Osteoblast (primary cell): ENCODE measurements around the gene LEMD3. TPM values are rescaled to one million over a fixed set of nuclear protein-coding genes. Genes with fewer than 3 reads are reported as not detected.

Experiments
- DNase-seq: peaks from one replicate; pipeline ENCODE4 v3.0.0; 2011; ENCODE audit warnings: low spot score, mixed read lengths; ENCODE audit not compliant: insufficient read length; ENCODE audit errors: missing footprints
- H2AFZ ChIP-seq: 2 replicates; pipeline ENCODE4 v1.6.0; 2011; ENCODE audit warnings: mild to moderate bottlenecking, low read length
- H3K27ac ChIP-seq: 2 replicates; pipeline ENCODE4 v1.5.1; 2011; ENCODE audit warnings: mild to moderate bottlenecking, low read depth, low read length, moderate library complexity
- H3K27me3 ChIP-seq: 2 replicates; pipeline ENCODE4 v1.6.0; 2012; ENCODE audit warnings: mild to moderate bottlenecking, control low read depth, inconsistent platforms, low read length, moderate library complexity; ENCODE audit not compliant: insufficient read depth
- H3K36me3 ChIP-seq: 2 replicates; pipeline ENCODE4 v1.5.1; 2011; ENCODE audit warnings: mild to moderate bottlenecking, low read length, control low read depth, moderate library complexity; ENCODE audit not compliant: insufficient read depth
- H3K4me1 ChIP-seq: 2 replicates; pipeline ENCODE4 v1.5.1; 2011; ENCODE audit warnings: mild to moderate bottlenecking, low read length, control low read depth, moderate library complexity; ENCODE audit not compliant: insufficient read depth
- H3K4me2 ChIP-seq: 2 replicates; pipeline ENCODE4 v1.6.0; 2011; ENCODE audit warnings: mild to moderate bottlenecking, low read length; ENCODE audit not compliant: insufficient read depth
- H3K4me3 ChIP-seq: fragments of 200-600 bp; sonication (generic); 3 replicates; pipeline ENCODE4 v1.5.1; 2012; ENCODE audit warnings: mild to moderate bottlenecking, low read length, inconsistent platforms; ENCODE audit not compliant: insufficient read depth
- H3K79me2 ChIP-seq: 2 replicates; pipeline ENCODE4 v1.6.0; 2012; ENCODE audit warnings: mild to moderate bottlenecking, low read length, control low read depth, inconsistent platforms; ENCODE audit not compliant: insufficient read depth
- H3K9me3 ChIP-seq: 2 replicates; pipeline ENCODE4 v1.5.1; 2011; ENCODE audit warnings: low read depth, low read length, control low read depth
- H4K20me1 ChIP-seq: 2 replicates; pipeline ENCODE4 v1.6.0; 2012; ENCODE audit warnings: mild to moderate bottlenecking, low read length, control low read depth; ENCODE audit not compliant: insufficient read depth
- total RNA-seq: library from RNA; depleted of rRNA; stranded (reverse); fragments of >200 nt; gene quantifications from 2 replicates; pipeline ENCODE4 v1.2.3, GENCODE V29; 2012
- TF ChIP-seq, protein P1 (sequence below): IDR thresholded peaks from 2 replicates; pipeline ENCODE4 v1.5.1; 2011; ENCODE audit warnings: mild to moderate bottlenecking, low read depth, low read length, moderate library complexity; ENCODE audit errors: extremely low read depth

The LEMD3 gene
- total RNA-seq, 1 donor, result 27.5 TPM

- no peak overlapping the region for H3K4me3 ChIP-seq
- no peaks in the 10 kb centered on the region for H3K9me3 ChIP-seq
- H2AFZ ChIP-seq, result no peak overlapping the region
- no peak overlapping the region for H3K27ac ChIP-seq
- H3K36me3 ChIP-seq, result no peaks in the 10 kb centered on the region
- H3K4me2 ChIP-seq, result no peak overlapping the region
- peaks cover 39% of the 10 kb centered on the region for H4K20me1 ChIP-seq
- H3K4me1 ChIP-seq, result peaks cover 9% of the 10 kb centered on the region
- no peaks in the 10 kb centered on the region for H3K27me3 ChIP-seq
- TF ChIP-seq, protein P1, sequence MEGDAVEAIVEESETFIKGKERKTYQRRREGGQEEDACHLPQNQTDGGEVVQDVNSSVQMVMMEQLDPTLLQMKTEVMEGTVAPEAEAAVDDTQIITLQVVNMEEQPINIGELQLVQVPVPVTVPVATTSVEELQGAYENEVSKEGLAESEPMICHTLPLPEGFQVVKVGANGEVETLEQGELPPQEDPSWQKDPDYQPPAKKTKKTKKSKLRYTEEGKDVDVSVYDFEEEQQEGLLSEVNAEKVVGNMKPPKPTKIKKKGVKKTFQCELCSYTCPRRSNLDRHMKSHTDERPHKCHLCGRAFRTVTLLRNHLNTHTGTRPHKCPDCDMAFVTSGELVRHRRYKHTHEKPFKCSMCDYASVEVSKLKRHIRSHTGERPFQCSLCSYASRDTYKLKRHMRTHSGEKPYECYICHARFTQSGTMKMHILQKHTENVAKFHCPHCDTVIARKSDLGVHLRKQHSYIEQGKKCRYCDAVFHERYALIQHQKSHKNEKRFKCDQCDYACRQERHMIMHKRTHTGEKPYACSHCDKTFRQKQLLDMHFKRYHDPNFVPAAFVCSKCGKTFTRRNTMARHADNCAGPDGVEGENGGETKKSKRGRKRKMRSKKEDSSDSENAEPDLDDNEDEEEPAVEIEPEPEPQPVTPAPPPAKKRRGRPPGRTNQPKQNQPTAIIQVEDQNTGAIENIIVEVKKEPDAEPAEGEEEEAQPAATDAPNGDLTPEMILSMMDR, result no peak
- DNase-seq, result no peak
- H3K79me2 ChIP-seq, result peaks cover 98% of the 10 kb centered on the region
These were observed 127.3 kb downstream of the LEMD3 start for GRCh38 chr12:65296508-65297265.

Other genes starting within 250 kb of the LEMD3 start
- under 0.01 TPM in 1 of 2 replicates, not detected in the other for gene WIF1, start 48.3 kb upstream of the LEMD3 start, total RNA-seq
- gene MSRB3, start 109.1 kb downstream of the LEMD3 start, total RNA-seq, result 72.4 and 81.0 TPM in 2 replicates